Gastroesophageal sphincter (tissue), 3 donors: Measurements from ENCODE around the gene EMP2.

ENCODE experiments used
- CTCF ChIP-seq, 4 experiments: fragments of 200-600 bp in 2 of 4; fragments of 450-650 bp in 2 of 4; sonication (generic) in 1 of 4; IDR thresholded peaks; one replicate each; pipeline ENCODE4 v1.5.1; 2017 to 2019; ENCODE audit warnings: antibody characterized with exemption in 4 of 4, mild to moderate bottlenecking in 2 of 4, moderate library complexity in 2 of 4
- POLR2A ChIP-seq, 2 donors: fragments of 450-650 bp; IDR thresholded peaks; one replicate each; pipeline ENCODE4 v1.6.1; 2017; ENCODE audit warnings: antibody characterized with exemption in 2 of 2, mild to moderate bottlenecking in 2 of 2, moderate library complexity in 1 of 2

DNA sequence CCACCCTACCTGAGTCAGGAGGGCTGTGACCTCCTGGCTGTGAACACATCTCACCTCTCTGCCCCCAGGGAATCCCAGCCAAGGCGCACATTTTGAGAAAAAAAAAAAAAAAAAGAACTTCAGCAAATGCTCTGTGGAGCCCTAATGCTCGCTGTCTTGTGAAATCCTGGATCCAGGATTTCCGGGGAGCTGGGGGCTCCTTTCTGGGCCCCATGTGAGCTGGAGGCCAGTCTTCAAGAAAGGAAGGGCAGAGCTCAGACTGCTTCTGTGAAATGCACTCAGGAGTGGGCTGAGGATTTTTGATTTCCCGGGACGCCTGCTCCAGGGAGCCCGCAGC is 36.0 kb upstream of the EMP2 start:
- no peak for TF ChIP-seq POLR2A (IDR thresholded peaks at IDR 0.05)
- no peak for TF ChIP-seq CTCF (IDR thresholded peaks at IDR 0.05)
